Measurements from ENCODE around the gene EIF4B.

The EIF4B gene

DNA sequence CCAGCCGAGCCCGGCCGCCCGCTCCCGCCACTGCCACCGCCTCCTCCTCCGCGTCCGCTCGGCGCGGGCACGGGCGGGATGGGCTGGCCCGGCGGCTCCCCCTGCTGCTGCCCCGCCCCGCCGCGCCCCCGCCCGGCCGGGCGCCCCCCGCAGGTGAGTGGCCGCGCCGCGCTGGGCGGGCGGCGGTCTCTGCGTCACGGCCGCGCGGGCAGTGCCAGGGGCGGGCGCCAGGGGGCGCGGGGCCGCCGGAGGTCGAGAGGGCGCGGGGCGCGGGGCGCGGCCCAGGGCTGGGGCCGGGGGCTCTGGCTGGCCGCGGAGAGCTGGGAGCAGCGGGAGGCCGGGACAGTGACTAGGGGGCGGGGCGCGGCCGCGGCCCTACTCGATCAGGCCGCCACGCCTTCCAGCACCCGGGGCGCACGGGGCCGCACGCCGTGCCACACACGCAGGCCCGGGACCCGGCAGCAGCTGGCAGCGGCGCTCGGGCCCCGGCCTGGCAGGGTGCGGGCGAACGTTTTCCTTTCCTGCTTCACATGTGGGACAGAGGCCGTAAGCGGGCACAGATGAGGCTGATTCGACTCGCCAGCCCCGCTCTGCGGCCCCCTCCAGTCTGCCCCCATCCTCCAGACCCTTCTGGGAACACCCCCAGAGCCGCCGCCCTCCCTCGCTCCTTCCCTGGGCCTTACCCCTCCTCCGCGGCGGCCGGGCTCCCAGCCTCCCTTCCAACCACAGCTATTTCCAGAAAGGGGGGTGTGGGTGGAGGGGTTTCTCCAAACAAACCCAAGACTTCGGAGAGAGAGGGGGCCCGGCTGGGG lies 41.2 kb downstream of the EIF4B start:
- DNase-seq = peak; percentile 78

DNA sequence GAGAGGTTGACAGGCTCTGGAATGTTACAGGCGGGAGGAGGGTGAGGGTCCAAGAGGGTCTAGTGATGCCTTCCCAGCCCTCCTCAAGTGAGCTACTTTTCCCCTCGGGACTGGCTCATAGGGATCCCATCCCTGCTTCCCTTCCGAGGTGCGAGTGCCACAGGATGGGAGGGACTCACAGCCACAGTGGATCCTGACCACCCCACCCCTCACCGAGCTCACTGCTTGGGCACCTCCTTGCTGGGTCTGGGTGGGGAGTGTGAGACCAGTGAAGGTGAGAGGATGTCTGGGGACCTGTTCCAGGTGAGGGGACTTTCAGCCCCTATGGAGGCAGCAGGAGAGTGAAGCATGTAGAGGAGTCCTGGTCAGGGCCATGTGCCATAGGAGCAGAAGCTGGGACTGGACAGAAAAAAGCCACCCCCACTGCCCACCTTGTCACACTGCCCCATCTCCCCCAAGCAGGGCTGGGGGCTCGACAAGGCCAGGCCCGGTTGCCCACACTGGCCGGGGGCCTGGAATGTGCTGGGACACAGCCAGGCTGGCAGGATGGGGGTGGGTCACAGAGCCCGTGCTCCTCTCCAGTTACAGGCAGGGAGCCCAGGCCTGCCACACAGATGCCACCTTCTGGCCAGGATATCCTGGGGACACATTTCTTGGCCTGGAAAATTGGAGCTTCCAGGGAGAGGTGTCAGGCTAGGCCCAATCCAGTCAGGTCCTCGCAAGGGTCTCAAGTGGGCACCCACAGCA lies 42.0 kb downstream of the EIF4B start:
- no peak for DNase-seq

DNA sequence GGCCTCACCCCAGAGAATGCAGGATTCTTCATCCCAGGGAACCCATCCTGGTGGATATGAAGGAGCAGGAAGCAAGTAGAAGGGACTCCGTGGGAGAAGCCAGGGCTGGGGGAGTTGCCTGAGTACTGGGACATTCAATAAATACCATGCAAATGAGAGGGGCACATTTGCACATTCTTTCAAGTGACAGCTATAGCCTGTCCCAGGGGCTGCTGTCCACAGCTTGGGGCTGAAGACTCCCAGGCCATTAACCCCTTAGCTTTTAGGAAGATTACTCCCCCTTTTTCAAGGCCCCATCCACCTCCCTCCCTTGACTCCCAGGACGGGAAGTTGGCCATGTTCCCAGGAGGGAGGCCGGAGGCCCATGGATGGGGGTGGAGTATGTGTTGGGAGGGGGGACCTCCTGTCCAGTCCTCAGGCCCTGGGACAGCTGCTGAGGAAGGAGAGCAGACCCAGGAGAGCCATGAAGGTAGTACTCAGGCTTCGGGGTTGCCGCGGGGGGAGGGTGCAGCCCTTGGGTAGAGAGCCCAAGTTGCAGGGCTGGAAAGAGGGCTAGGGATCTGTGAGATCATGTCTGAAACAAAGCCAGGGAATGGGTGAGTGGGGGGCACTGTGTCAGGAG lies 42.6 kb downstream of the EIF4B start:
- DNase-seq = peak; percentile 24

DNA sequence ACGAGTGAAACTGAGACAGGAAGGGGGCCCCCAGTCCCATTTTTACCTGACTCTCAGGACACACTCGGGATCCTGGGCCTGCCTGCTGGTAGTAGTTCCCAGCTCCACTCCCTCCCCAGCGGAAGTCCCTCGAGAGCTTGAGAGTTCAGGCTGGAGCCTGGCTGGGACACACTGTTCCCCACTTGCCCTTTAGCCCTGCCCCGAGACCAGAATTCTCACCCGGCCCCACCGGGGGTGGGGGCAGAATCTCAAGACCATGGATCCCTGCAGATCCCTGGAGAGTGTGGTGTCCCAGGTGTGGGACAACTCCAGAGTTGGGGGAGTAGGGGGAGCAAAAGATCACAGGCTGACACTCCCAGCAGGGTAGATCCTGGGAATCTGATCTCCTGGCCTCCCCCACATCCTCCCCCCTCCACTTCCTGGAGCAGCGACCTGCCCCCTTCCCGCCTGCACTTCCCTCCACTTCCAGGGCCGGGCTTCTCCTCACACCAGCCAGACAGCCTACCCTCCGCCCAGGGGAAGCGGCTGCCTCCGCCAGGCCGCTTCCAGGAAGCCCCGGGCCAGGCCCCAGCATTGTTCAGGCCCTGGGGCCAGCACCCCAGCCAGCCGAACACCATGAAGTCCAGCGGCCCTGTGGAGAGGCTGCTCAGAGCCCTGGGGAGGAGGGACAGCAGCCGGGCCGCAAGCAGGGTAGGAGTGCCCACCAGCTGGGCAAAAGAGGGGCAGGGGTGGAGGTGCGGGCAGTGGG lies 43.5 kb downstream of the EIF4B start, which contains the start of gene TNS2:
Gene TNS2, plus strand, starts transcription at position 495 of the 748 bp plus-strand sequence. Its CDS starts 121 bp downstream, at position 616.
- DNase-seq = peak; percentile 14

DNA sequence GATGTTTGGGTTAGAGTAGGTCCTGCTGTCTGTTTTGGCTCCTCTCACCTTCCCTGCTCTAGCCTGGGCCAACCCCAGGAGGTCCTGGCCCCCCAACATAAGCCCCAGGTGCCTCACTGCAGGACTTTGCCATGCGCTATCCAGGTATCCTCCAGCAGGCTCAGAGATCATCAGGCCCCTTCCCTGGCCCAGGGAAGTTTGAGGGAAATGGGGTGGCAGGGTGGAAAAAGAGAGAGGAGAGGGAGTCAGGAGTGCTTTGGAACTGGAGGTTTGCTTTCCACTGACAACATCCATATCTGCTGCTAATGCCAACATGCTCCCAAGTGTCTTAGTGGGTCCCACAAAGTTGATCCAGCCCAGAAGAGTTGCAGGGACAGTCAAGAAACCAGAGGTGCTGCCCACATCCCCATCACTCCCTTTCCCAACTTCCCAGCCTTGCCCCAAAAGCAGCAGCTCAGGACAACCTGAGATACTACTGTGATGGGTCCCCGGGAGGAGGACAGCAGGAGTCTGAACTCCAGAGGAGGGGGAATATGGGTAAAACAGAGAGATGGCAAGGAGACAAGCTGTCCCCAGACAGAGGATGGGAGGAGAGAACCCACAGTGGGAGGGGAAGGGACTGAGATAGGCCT lies 44.3 kb downstream of the EIF4B start:
- no peak for DNase-seq

DNA sequence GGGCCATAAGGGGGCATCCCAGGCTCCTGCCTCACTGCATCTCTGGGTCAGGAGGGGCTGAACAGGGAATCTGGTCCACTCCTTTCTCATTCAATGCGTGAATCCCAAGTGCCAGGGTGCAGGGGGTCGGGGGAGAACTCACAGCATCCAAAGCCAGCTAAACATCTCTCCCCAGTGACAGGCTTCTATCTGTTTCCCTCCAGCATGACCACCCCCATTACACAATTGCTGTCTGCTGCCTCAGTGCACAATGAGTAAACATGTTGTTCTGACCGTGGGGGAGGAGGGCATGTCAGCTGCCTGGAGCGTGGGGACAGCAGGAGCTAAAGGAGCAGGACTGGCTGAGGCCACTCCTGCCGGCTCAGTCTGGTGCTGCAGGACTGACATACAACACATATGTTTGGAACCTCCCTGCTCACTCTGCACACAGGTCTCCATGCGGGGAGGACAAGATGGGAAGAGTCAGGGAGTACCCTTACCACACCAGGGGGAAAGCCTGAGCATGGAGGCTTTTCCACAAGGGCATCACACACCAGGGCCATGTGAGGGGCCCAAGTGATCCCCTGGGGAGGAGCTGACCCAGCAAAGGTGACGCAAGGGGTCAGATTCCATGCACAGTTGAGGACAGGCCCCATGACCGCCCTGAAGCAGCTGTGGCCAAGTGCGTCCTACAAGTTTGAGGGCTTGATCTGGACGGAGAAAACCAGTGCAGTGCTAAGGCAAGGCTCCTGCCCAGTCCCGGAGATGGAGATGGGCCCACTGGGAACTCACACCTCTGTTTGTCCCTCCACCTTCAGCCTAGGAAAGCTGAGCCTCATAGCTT lies 45.0 kb downstream of the EIF4B start:
- DNase-seq = peak; percentile 14

DNA sequence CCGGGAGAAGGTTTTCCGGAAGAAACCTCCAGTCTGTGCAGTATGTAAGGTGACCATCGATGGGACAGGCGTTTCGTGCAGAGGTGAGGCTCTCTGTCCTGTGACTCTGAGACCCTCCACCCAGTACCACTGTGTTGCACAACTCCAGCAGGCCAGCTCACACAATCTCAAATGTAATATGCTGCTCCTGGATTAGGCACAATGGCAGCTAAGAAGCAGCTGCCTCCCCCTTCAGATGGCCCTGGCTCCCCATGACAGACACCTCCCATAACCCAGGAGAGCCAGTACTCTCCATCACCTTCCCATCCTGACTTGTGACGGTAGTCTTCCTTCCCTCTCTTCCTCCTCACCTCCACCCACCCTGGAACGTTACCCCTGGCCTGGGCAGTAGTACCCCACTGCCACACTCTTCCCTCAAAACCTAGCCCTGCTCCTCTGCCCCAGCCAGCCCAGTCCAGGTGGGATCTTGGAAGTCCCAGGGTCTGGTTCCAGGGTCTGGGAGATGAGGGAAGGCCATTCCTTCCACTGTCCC lies 45.7 kb downstream of the EIF4B start:
- no peak for DNase-seq

DNA sequence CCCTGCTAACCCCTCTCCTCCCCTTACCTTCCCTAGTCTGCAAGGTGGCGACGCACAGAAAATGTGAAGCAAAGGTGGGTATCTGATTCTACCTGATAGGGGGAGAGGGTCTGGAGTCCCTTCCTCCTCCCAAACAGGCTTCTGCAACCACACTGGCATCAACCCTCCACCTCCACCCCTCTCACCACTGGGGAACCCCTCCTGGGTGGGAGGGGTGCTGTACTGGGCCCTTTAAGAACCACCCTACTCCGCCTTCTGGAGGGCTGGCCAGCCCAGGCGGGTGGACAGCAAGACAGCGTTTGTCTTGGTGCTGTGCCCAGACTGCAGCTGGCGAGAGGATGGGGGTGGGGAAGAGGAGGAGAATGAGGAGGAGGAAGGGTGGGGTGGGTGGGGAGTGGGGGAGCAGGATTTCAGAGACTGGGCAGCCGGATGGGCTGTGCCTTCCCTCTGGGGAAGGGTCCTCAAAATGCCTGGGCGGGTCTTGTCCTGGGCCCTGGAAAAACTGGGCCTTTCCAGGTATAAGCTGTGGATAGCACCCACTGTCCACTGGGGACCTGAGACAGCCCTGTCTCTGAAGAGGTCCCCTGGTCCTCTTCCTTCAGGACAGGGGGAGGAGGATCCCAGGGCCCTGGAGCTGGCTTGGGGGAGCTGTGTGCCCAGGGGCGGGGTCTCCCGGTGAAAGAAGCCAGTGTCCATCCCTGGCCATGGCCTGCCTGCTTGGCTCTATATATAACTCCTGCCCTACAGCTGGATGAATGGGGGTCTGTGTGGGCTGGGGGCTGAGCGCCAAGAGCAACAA lies 46.4 kb downstream of the EIF4B start:
- DNase-seq = peak; percentile 35

DNA sequence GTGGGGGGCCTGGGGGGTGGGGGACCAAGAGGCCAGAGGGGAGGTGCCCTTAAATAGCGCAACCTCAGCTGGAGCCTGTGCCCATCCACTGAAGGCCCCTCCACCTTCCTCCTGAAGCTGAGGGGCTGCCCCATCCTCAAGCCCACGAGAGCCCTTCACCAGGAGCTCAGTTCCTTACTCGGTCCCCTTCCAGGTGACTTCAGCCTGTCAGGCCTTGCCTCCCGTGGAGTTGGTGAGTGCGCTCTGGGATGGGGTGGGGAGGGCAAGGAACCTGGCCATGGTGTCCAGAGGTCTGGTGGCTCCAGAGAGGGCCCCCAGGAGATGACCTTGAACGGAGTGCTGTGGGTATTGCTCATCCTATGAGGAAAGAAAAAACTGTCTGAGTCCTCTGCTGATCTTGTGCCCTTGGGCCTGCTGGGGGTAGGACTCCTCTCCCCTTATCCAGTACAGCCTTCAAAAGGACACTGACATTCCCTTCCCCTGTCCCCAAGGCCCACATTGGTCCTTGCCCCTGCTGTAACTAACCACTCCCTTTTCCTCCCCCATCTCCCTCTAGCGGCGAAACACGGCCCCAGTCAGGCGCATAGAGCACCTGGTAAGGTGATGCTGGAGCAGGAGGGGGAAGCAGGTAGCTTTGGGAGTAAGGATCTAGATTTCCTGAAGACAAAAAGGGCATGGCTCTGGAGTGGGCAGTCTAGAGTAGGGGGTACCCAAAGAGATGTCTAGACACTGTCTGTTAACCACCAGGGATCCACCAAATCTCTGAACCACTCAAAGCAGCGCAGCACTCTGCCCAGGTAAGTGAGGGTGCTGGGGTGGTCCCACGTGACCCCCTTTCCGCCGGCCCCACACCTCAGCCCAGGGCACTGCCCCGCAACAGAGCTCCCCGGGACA lies 47.2 kb downstream of the EIF4B start:
- DNase-seq = peak; percentile 14

DNA sequence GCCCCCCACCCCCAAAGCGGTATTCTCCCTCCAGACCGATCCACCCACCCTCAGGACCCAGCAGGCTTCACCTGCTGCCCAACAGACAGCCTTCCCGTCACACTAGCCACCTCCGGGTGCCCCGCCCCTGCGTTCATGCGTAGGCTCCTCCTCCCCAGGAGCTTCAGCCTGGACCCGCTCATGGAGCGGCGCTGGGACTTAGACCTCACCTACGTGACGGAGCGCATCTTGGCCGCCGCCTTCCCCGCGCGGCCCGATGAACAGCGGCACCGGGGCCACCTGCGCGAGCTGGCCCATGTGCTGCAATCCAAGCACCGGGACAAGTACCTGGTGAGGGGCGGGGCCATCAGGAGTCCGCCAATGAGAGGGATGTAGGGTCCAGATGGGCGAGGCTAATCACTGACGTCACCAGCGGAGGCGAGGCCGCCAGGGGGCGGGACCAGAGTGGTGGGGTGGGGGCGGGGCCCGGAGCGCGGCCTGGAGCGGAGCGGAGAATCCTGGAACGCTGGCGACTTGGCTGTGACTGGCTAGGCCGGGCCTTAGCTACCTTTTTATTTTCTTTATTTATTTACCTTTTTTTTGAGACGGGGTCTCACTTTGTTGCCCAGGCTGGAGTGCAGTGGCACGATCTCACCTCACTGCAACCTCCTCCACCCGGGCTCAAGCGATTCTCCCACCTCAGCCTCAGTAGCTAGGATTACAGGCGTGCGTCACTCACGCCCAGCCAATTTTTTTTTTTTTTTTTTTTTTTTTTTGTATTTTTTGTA lies 48.0 kb downstream of the EIF4B start:
- peak; percentile 93 for DNase-seq

DNA sequence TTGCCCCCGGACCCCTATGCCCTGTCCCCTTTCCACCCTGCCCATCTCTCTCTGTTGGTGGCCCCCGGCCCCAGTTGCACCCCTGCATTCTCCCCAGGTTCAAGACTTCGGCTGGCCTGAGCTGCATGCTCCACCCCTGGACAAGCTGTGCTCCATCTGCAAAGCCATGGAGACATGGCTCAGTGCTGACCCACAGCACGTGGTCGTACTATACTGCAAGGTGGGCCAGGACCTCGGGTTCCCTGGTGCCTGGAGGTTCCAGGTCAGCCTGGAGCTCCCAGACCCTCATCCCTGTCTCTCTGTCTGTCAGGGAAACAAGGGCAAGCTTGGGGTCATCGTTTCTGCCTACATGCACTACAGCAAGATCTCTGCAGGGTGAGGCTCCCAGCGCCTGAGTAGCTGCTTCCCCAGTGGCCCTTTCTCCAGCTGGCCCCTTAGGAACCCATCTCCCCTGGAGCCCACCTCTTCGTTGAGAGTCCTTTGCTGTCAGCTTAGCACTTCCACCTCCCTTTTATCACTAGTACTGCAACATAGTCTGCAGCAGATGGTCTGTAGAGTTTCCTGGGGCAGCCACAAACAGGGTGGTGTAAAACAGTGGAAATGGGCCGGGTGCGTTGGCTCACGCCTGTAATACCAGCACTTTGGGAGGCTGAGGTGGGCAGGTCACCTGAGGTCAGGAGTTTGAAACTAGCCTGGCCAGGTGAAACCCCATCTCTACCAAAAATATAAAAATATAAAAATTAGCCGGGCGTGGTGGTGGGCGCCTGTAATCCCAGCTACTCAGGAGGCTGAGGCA lies 49.4 kb downstream of the EIF4B start:
- no peak for DNase-seq

DNA sequence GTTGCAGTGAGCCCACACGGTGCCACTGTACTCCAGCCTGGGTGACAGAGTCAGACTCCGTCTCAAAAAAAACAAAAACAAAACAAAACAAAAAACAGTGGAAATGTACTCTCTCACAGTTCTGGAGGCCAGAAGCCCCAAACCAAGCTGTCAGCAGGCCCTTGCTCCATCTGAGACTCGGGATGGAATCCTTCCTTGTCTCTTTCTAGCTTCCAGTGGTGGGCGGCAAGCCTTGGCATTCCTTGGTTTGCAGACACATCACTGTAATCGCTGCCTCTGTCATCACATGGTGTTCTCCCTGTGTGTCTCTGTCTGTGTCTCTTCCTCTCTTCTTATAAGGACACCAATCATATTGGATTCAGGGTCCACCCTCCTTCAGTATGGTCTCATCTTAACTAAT lies 50.0 kb downstream of the EIF4B start:
- no peak for DNase-seq

DNA sequence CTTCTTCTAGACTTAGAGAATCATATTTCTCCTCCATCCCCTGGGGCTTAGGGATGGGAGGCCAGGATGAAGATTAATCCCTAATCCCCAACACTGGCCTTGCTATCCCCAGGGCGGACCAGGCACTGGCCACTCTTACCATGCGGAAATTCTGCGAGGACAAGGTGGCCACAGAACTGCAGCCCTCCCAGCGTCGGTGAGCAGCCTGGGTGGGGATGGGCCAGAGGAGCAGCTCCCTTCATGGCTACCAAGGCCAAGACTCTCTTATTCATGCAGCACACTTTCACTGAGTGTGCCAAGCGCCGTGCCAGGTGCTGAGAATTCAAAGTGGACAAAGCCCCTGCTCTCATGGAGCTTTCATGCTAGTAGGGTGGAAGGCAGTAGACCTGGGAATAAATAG lies 50.6 kb downstream of the EIF4B start:
- no peak for DNase-seq

DNA sequence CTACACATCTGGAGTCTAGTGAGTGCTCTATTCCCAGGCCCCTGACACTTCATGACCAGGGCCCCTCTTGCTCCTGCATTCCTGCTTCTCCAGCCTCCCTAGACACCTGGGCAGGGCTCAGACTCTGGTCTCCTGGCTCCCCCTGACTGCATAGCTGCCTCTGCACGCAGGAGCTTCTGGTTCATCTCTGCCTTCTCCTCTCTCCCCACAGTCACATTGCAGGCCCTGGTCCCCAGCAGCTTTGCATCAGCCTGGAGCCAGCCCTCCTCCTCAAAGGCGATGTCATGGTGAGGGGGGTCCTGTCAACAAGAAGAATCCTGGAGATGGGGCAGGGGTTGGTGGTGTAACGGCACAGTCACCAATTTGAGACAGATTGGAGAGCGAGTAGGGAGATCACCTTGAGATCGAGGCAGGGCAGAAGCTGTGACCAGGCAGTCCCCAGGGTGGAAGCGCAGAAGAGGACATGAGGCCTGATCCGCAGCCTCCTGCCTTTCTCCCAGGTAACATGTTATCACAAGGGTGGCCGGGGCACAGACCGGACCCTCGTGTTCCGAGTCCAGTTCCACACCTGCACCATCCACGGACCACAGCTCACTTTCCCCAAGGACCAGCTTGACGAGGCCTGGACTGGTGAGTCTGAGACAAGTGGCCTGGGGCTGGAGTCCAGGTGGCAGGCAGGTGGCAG lies 51.7 kb downstream of the EIF4B start:
- no peak for DNase-seq

DNA sequence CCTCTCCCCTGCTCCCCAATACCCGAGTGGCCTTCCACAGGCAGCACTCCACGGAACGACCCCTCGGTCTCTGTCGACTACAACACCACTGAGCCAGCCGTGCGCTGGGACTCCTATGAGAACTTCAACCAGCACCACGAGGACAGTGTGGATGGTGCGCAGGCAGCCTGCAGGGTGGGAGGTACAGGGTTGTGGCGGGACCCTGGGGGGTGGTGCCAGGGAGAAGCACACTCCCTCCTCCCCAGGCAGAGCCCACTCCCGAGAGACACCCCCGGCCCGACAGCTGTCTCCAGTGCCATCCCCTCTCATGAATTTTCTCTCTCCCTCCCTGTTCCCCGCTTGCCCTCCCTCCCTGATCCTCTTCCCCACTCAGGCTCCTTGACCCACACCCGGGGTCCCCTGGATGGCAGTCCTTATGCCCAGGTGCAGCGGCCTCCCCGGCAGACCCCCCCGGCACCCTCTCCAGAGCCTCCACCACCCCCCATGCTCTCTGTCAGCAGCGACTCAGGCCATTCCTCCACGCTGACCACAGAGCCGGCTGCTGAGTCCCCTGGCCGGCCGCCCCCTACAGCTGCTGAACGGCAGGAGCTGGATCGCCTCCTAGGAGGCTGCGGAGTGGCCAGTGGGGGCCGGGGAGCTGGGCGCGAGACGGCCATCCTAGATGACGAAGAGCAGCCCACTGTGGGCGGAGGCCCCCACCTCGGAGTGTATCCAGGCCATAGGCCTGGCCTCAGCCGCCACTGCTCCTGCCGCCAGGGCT lies 52.6 kb downstream of the EIF4B start:
- DNase-seq = no peak

DNA sequence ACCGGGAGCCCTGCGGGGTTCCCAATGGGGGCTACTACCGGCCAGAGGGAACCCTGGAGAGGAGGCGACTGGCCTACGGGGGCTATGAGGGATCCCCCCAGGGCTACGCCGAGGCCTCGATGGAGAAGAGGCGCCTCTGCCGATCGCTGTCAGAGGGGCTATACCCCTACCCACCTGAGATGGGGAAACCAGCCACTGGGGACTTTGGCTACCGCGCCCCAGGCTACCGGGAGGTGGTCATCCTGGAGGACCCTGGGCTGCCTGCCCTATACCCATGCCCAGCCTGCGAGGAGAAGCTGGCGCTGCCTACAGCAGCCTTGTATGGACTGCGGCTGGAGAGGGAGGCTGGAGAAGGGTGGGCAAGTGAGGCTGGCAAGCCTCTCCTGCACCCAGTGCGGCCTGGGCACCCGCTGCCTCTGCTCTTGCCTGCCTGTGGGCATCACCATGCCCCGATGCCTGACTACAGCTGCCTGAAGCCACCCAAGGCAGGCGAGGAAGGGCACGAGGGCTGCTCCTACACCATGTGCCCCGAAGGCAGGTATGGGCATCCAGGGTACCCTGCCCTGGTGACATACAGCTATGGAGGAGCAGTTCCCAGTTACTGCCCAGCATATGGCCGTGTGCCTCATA lies 53.3 kb downstream of the EIF4B start:
- DNase-seq = no peak

All from kidney glomerular epithelial cell (primary cell).